ENCODE results near the gene PRDX1.
A peak's percentile ranks its signal among the peaks of the same experiment; 100 is the strongest.

Gene PRDX1

DNA sequence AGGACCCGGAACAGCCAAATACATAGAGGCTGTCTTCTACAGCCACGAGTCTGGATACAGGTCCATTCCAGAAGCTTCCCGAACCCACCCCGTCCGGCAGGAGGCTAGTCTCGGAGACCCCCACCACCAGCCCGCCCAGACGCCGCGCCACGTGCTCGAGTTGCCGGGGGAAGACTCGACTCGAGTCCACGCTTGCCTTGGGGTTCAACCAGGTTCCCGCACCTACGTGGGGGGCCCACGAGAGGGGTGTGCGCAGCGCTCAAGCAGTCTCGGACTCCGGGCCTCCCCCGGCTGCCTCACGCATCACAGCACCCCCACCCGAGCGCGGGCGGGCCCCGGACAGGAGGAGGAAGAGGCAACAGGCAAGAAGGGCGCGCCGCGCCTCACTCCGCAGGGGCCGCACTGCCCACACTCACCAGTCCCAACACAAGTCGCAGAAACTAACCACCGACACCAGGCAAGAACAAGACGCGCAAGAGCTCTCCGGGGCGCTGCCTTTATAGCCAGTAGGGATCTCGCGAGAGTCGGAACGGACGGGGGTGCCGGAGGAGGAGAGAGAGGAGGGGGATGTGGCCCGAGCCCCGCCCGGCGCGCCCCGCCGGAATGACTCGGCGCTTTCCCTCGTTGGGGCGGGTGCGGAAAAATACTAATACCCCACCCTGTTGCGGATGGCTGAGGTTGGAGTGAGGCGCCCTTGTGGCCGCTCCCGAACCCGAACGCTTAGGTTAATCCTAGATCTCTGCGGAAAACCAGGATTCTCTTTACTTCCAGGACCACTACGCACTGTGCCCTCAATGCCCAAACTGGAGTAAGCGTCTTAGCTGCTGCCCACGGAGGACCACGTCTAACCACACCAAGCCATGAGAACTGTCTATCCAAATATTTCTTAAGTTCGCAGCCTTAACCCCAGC is at the start of gene PRDX1:
Gene PRDX1 (minus strand): TSS at position 472 of the 911 bp plus-strand sequence. CDS start 2,841 bp downstream, outside the sequence.
- DNase-seq: peak; percentile 94

DNA sequence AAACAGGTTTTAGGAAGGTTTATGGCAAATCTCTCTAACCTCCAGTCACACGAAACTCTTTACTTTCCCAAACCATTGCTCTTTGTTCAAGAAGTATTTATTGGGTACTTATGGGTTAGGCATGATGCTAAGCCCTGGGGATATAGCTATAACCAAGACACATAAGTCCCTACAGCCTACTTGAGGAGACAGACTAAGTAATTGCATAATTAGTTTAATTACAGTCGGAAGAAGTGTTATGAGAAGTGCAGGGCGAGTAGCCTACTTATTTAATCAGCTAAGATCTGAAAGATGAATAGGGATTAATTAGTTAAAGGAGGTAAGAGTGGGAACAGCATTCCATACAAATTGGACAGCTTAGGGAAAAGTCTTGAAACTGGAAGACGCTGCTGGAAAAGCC is 48.9 kb upstream of the PRDX1 start:
- no peak for DNase-seq

DNA sequence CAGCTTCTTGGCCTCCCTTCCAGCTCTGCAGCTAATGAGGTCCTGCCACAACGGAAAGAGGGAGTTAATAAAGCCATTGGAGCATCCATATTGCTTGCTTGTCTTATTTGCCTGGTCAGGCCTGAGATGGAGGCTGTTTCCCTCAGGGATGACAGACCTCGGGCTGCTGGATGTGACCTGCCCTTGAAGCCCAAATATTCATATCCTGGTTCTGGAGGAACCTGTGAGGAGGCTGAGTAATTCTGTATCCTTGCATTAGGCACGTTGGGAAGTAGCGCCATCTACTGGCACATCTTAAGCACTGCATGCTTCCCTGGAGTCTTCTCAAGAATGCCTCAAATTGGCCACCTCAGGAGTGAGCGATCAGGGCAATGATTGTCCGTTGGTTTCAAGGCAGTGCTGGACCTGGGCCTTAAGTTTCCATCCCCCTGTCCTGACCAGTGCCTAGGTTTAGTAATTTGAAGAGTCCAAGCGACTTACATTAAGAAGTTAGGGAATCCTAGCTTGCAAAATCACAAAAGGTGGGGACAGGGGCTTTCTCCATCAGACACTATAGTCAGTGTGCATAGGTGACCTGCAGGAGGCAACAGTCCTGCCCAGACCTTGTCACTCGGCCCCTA is 48.4 kb upstream of the PRDX1 start:
- peak; percentile 54 for DNase-seq

DNA sequence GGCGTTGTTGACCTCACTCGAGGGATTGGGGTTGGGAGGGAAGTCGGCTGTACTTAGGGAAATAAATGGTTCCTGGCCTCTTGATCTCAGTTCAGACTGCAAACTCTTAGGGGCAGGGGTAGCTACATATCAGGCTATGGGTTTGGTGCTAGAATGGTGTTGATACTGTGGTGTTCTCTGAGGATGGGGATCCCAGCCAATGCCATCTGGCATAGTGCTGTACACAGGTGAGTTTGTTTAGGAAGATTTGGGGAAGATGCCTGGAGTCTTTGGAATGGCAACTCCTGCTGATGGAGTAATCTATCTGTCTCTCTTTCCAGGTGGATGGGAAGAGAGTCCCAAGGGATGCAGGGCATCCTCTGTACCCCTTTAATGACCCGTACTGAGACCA is 47.9 kb upstream of the PRDX1 start:
- no peak for DNase-seq

DNA sequence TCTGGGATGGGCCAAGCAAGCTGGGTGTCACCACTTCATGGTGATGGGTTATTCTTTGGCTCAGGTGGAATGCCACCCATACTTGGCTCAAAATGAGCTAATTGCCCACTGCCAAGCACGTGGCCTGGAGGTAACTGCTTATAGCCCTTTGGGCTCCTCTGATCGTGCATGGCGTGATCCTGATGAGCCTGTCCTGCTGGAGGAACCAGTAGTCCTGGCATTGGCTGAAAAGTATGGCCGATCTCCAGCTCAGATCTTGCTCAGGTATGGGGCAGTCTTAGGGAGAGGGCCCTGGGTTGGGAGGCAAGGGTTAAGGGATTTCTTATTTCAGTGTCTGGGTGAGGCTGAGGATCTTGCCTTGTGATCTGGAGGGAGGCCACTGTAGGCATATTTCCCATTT is 46.7 kb upstream of the PRDX1 start:
- no peak for DNase-seq

DNA sequence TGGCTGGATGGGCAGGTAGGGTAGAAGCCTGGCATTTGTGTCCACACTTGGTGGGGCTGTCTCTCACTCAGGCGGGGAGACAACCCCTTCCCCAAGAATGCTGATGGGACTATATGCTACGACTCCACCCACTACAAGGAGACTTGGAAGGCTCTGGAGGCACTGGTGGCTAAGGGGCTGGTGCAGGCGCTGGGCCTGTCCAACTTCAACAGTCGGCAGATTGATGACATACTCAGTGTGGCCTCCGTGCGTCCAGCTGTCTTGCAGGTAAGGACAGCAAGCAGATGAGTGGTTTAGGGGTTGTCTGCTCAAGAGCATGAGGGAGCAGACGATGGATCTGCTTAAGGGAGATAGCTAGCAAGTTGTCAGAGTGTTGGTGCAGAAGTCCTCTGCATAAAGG is 46.2 kb upstream of the PRDX1 start:
- DNase-seq: no peak

DNA sequence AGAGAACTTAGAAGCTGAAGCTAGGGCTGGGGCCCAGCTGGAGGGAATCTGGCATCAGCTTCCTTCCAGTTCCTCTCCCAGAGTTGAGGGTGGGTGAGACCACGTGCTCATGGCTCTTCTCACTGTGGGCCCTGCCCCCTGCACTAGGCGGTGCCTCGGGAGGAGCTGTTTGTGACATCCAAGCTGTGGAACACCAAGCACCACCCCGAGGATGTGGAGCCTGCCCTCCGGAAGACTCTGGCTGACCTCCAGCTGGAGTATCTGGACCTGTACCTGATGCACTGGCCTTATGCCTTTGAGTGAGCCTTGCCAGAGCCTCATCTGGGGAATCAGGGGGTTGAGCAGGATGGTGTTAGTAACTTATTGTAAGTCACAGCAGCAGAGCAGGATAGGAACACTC is 45.0 kb upstream of the PRDX1 start:
- no peak for DNase-seq

DNA sequence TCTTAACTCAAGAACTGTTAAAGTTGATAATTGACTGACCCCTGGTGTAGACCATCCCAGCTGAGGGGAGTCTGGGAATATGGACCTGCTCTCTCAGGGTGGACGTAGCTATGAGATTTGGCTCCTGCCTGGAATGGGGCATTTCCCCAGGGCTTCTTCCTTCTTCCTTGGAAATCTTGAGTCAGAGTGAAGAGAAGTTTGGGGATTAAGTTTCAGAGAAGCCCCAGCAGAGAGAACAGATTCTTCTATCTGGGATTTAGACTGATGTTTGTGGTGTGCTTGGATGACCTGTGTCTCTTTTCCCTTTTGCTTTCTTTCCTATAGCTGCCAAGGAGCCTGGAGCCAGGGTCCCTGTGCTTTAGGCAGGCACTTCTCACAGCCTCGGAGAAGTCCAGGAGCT is 42.2 kb upstream of the PRDX1 start:
- no peak for DNase-seq

DNA sequence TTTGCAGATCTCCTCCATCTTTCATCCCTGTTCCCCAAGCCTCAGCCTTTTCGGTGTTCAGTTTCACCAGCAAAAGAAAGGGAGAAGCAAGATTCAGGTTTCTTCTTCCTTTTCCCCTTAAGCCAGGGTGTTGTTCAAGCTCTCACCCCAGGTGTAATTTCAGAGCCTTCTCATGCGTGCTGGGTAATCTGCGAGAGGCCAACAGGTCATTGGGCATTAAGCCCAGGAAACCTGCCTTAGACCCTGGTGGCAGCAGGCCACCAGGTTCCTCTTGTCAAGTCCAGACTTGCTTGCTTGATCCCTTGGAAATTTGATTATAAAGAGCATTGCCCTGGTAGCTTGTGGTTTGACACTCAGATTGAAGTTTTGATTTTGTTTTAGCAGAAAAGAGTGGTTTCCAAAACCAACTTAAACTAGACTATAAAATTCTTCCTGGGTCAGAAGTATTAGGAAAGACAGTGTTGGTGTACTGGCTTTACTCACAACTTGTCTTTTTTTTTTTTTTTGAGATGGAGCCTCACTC is 35.8 kb upstream of the PRDX1 start:
- no peak for DNase-seq

DNA sequence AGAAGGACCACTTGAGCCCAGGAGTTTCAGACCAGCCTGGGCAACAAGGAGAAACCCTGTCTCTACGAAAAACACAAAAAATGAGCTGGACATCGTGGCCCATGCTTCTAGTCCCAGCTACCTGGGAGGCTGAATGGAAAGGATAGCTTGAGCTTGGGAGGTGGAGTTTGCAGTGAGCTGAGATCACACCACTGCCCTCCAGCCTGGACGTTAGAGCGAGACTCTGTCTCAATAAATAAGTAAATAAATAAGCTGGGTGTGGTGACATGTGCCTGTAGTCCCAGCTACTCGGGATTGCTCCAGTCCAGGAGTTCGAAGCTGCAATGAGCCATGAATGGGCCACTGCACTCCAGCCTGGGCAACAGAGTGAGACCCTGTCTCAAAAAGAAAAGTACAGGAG is 32.5 kb upstream of the PRDX1 start:
- DNase-seq: no peak

DNA sequence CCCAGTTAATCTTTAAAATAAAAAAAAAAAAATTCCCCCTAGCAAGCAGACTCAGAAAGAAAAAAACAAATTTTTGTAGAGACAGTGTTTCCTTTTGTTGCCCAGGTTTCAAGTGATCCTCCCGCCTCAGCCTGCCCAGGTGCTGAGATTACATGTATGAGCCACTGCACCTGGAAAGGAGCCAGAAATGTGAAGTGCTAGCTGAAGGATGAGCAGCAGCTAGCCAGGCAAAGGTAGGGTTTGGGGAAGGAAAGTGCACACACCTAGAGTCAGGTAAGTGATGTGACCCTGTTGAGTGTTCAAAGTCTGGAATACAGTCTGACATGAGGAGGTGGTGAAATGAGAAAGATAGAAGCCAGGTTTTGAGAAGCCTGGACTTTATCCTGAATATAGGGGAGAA is 30.6 kb upstream of the PRDX1 start:
- peak; percentile 24 for DNase-seq

DNA sequence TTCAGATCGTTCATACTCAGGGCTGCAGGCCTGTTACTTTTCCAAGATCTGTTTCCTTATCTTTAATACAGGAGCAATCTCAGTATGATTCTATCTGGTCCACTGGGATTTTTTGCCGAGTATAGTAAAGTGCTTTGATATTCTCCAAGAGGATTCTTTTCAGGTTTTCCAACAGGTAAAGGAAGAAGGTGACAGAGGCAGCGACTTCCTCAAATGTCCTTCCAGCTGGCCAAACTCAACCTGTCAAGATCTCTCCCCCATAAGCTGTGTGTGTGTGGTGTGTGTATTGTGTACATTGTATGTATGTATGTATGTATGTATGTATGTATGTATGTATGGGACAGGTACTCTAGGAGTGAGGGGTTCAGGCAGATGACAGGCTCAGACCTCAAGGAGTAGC is 30.0 kb upstream of the PRDX1 start:
- DNase-seq: no peak

DNA sequence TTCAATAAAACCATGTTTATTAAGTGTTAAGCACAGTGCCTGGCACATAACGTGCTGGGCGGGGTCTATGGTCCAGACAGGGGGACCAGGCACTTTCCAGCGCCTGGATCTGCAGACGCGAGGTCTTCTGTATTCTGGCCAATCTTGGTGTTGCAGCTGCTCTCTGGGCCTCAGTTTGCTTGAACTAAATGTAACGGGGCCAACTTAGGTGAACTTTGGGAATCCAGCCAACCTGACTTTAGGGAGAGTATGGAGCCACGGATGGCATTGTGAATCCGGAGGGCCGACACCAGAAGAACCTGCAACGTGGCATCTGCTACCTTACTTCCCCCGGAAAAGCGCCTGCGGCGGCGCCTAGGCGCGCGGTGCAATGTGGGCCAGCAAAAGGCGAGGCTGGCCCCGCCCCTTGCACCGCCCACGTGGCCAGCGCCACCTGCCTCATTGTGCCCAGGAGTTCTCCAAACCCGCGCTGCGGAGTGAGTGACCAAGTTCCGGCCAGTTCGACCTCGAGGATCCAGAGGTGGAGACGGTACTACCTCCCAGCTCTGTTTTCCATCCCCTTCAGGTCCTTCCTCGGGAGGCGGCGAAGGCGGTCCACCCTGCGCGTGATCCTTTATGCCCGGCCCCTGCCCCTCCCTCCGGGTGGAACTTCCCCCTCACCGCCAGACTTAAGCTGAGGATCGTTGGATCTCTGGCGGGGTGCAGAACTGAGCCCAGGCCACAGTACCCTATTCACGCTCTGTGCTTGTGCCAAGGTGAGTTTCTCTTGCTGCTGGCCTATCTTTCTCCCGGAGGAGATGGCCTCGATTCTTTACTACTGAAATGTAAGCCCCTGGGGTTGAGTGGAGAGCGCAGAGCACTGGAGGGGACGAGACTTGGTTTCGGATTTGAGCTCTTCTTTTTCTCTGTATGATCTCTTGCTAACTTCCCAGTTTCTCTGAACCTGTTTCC is 29.0 kb upstream of the PRDX1 start, which contains the start of gene AKR1A1:
Gene AKR1A1 (plus strand): TSS at position 426 of the 951 bp plus-strand sequence. CDS start 10,969 bp downstream, outside the sequence.
- DNase-seq: peak; percentile 82

DNA sequence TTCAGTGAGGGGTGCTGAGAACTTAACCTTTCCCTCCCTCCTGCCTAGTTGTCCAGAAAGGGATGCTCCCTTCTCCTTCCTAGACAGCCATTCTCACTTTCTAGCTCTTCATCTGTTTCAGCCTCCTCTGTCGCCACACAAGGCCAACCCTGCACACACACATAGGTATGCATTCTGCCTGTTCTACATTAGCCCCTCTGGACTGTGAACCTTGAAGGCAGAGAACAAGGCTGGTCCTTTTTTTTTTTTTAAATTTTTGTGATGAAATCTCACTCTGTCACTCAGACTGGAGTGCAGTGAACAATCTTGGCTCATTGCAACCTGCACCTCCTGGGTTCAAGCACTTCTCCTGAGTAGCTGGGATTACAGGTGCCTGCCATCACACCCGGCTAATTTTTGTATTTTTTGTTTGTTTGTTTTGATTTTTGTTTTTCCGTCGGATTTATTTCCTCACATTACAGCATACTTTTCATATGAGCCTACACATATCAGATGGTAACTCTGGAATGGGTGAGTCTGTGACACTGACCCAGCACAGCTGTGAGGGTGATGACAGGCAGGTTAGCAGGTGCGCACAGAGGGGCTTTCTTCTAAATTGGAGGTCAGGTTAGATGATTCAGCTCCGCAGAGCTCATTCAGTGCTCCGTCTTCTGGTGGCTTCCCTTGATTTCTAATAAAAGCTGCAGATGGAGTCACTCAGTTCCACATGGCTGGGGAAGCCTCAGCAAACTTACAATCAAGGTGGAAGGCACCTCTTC is 24.0 kb upstream of the PRDX1 start:
- DNase-seq: no peak

DNA sequence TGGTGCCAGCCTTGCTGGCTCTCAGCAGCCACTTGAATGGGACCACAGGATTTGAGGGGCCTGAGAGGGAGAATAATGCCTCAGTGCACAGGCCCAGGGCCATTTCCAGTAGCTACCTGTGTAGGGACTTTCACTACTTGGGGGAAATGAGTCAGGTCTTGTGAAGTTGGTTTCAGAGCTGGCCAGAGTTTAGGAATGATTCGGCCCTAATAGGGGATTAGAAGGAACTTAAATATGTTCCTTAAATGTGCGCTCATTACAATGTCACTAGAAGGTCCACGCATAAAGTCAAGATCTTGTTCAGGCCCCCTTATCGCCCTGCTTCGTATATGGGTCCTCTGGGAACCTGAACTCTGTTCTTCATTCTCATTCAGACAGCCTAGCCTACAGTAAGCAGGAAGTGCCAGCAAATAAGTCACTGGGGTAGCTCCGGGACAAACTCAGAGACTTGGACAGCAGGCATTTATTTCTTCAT is 23.4 kb upstream of the PRDX1 start:
- no peak for DNase-seq

DNA sequence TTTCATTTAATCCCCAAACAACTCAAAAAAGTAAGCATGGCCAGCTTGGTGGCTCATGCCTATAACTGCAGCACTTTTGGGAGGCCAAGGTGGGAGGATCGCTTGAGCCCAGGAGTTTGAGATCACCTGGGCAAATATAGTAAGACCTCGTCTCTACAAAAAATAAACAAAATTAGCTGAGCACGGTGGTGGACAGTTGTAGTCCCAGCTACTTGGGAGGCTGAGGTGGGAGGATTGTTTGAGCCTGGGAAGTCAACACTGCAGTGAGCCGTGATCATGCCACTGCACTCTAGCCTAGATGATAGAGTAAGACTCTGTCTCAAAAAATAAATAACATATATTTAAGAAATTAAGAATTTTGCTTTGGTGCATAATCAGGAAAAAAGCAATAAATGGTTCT is 22.8 kb upstream of the PRDX1 start:
- no peak for DNase-seq

DNA sequence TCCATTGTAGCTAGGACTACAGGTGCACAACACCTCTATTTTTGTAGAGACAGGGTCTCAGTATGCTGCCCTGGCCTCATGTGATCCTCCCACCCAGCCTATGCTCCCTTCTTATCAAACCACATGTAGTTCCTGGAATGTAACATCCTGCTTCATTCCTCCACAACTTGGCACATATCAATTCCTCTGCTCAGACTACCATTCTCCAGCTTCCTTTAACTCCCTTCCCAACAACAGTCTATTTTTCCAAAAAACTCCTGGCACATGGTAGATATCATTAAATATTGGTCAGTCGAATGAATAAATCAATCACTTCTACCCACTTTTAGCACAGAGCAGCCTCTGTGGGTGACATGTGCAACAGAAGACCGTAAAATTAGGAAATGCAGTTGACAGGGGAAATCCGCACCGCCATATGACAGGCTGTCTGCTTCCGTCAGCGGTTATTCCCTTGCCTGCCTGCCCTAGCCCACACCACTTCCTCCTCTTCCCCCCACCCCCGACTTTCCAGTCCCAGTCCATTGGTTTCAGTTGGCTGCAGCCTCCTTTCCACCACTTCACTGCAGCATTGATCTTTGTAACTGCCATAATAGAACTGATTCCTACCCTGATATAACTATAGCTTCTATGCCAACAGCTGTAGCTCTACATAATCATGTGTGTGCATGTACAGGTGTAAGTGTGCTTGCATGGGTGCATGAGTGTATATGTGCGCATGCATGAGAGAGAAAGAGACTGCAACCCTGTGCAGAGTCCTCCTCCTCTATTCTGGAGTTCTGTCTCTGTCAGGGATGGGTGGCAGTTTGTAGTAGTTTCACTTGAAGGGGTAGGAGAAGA is 22.1 kb upstream of the PRDX1 start:
- DNase-seq: no peak

DNA sequence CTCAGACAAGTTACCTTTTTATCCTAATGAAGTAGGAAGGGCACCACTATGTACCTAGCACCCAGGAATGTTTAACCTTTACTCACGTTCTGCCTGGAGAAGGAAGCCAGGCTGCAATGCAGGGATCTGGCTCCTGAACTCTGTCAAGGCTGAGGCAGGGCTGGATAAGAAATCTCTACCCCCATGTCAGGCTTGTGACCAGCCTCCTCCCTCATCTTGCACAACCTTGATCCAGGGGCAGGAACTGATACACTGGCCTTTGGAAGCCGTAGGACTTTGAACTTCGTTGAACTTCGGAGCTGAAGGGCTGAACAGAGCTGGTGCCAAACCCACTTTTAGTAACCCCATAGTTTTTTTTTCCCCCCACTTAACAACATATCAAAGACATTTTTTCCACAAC is 20.9 kb upstream of the PRDX1 start:
- no peak for DNase-seq

DNA sequence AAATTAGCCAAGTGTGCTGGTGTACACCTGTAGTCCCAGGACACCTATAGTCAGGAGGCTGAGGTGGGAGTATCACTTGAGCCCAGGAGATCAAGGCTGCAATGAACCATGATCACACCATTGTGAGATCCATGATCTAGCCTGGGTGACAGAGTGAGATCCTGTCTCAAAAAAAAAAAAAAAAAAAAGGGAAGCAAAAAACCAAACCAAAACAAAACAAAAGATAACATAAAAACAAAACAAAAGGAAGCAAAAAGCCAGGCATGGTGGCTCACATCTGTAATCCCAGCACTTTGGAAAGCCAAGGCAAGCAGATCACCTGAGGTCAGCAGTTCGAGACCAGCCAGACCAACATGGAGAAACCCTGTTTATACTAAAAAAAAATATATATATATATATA is 19.5 kb upstream of the PRDX1 start:
- DNase-seq: no peak

DNA sequence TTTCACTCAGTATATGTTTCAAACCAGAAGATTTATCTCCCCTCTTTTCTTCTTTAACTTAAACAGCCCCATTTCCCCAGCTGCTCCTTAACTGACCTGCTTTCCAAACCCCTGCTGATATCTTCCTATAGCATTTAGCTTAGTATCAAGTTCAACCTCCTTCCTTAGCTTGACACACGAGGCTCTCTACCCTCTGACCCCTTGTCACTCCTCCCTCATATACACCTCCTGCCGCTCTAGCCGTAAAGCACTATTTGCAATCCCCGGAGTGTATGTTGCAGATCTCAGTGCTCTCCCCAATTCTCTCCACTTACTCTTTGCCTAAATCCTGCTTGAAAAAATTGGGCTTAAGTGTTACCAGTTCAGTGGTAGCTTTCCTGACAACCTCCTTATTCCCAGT is 15.2 kb upstream of the PRDX1 start:
- no peak for DNase-seq

All from NCI-H2081 treated with DMSO at 0.1 percent for 48 hours (cell line).